ENCODE data around the gene GOLGA6L10. TPM values are rescaled to one million over a fixed set of nuclear protein-coding genes. Genes with fewer than 3 reads are reported as not detected.
"Not testable (repeated sequence)": the region's sequence is repeated elsewhere in the genome, so short reads cannot be mapped to it uniquely, and the experiment has no call there.

GOLGA6L10 gene, protein sequence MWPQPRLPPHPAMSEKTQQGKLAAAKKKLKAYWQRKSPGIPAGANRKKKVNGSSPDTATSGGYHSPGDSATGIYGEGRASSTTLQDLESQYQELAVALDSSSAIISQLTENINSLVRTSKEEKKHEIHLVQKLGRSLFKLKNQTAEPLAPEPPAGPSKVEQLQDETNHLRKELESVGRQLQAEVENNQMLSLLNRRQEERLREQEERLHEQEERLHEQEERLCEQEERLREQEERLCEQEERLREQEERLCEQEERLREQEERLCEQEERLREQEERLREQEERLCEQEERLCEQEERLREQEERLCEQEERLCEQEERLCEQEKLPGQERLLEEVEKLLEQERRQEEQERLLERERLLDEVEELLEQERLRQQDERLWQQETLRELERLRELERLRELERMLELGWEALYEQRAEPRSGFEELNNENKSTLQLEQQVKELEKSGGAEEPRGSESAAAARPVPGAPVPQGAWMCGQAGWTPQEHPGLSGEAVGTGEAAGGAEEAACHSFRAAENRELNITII
- total RNA-seq (2021; ENCODE audit: unreplicated experiment) = 1.2 TPM
- 1.2 and 1.9 TPM in 2 replicates for polyA plus RNA-seq (2012)
- percentile 44 among the genes with signal in this experiment for Bru-seq, nascent RNA
- BruChase-seq, experiment 1, labeled RNA remaining after a 6-hour chase = percentile 55 among the genes with signal in this experiment
- percentile 51 among the genes with signal in this experiment for BruChase-seq, experiment 2, labeled RNA remaining after a 2-hour chase
- long read RNA-seq = 0 reads

DNA sequence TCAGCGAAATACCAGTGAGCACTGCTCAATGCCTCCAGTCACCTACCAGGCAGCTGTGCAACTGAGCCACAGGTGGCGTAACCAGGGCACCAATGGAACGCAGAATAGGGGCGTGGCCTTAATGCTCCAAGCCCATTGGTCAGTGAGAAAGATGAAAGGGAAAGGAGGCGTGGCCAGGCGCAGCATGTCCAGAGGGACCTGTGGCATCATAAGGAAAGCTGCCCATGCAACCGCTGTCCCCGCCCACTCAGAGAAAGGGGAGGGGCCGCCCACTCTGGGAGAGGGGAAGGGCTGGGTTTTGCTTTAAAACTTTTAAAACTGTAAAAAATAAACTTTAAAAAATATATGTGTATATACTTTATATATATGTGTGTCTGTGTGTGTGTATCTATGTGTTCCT, at the start of gene GOLGA6L10:
Gene GOLGA6L10 (minus strand): TSS at position 101 of the 400 bp plus-strand sequence. CDS start 100 bp downstream, at position 1.
- BruUV-seq (replicated peaks); ATAC-seq; CTCF ChIA-PET; DNase-seq (ENCODE audit: low read depth, low spot score); H3K79me2 ChIP-seq (ENCODE audit: insufficient read depth, low read length); POLR2A ChIA-PET; H3K9ac ChIP-seq (ENCODE audit: low read length); H2AFZ ChIP-seq (ENCODE audit: low read depth, low read length, poor library complexity, severe bottlenecking); H3K4me2 ChIP-seq (ENCODE audit: low read length); RAD21 ChIA-PET (ENCODE audit: low non-redundant PET in 1 of 2, low total read pairs in 2 of 2, uncharacterized antibody in 2 of 2, unreplicated experiment in 2 of 2); H4K20me1 ChIP-seq (ENCODE audit: insufficient read depth); H3K4me3 ChIP-seq (replicated peaks in 1 of 2; ENCODE audit: low read depth in 1 of 2, low read length in 2 of 2); H3K36me3 ChIP-seq (ENCODE audit: control insufficient read depth in 1 of 2, insufficient read depth in 2 of 2, low read length in 2 of 2); H3K9me2 ChIP-seq (ENCODE audit: insufficient read depth); H3K4me1 ChIP-seq (ENCODE audit: control insufficient read depth in 1 of 2, insufficient read depth in 2 of 2, low read length in 2 of 2); H3K9me3 ChIP-seq (ENCODE audit: control insufficient read depth in 1 of 2, insufficient read depth in 1 of 2, low read depth in 1 of 2, low read length in 2 of 2); intact Hi-C loops (cut with micrococcal nuclease); H3K27me3 ChIP-seq (ENCODE audit: insufficient read depth, low read length); H3K27ac ChIP-seq (ENCODE audit: low read depth, low read length): not testable (repeated sequence)

DNA sequence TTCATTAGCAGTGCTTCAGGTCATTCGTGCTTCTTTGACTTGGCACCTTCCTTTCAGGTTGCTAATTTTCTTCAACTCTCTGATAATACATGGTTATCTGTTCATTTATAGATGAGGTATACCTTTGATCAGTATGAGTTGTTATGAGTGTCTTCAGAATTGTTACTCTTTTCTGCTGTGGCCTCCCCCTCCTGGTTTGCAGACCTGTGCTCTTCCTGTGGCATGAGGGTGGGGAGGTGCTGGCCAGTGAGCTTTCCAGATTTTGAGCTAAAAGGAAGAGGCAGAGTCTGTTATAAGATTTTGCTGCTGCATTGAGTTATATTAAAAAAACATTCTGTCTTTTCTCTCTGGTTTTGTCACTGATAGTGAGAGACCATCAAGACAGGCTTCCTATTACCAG, 49.5 kb upstream of the GOLGA6L10 start:
- no peak for ATAC-seq
- no peak overlapping the region for H2AFZ ChIP-seq (ENCODE audit: low read depth, low read length, poor library complexity, severe bottlenecking)
- H3K27me3 ChIP-seq (ENCODE audit: insufficient read depth, low read length) = no peaks in the 10 kb centered on the region
- H3K27ac ChIP-seq (ENCODE audit: low read depth, low read length) = no peak overlapping the region
- H3K9ac ChIP-seq (ENCODE audit: low read length) = no peak overlapping the region
- H3K36me3 ChIP-seq (ENCODE audit: control insufficient read depth in 1 of 2, insufficient read depth in 2 of 2, low read length in 2 of 2) = no peaks in the 10 kb centered on the region
- no peak overlapping the region for H3K4me3 ChIP-seq (replicated peaks in 1 of 2; ENCODE audit: low read depth in 1 of 2, low read length in 2 of 2)
- H3K4me1 ChIP-seq (ENCODE audit: control insufficient read depth in 1 of 2, insufficient read depth in 2 of 2, low read length in 2 of 2) = no peaks in the 10 kb centered on the region
- H3K4me2 ChIP-seq (ENCODE audit: low read length) = no peak overlapping the region
- RAD21 ChIA-PET (ENCODE audit: low non-redundant PET in 1 of 2, low total read pairs in 2 of 2, uncharacterized antibody in 2 of 2, unreplicated experiment in 2 of 2) = no interaction called here
- no peaks in the 10 kb centered on the region; a peak in 1 of 4 replicates for H3K9me3 ChIP-seq (ENCODE audit: control insufficient read depth in 1 of 2, insufficient read depth in 1 of 2, low read depth in 1 of 2, low read length in 2 of 2)
- intact Hi-C loops (cut with micrococcal nuclease) = no loop called here
- peaks cover 11% of the 10 kb centered on the region; the same call in 1 of the 2 replicates for H3K79me2 ChIP-seq (ENCODE audit: insufficient read depth, low read length)
- no peak for DNase-seq (ENCODE audit: low read depth, low spot score)
- no peaks in the 10 kb centered on the region for H4K20me1 ChIP-seq (ENCODE audit: insufficient read depth)
- CTCF ChIA-PET = no interaction called here
- POLR2A ChIA-PET = no interaction called here
- H3K9me2 ChIP-seq (ENCODE audit: insufficient read depth) = no peaks in the 10 kb centered on the region
- no TSS peak for BruUV-seq (replicated peaks)
- TF ChIP-seq CEBPB (IDR thresholded peaks at IDR 0.05; ENCODE audit: low read depth) (no peak), SP1 (IDR thresholded peaks at IDR 0.05; ENCODE audit: low read depth) (no peak), YY1 (IDR thresholded peaks at IDR 0.05; ENCODE audit: extremely low read depth, insufficient replicate concordance, low read depth, low read length) (no peak), ZNF274 (IDR thresholded peaks at IDR 0.05; ENCODE audit: low read depth, low read length) (no peak), EZH2phosphoT487 (IDR thresholded peaks at IDR 0.05; ENCODE audit: borderline replicate concordance) (no peak), ELF1 (IDR thresholded peaks at IDR 0.05; ENCODE audit: borderline replicate concordance, low read depth) (no peak), POLR2AphosphoS5 (IDR thresholded peaks at IDR 0.05; ENCODE audit: low read depth, low read length) (no peak), RAD21 (IDR thresholded peaks at IDR 0.05; ENCODE audit: low read depth) (no peak), POLR2A (IDR thresholded peaks at IDR 0.05; ENCODE audit: borderline replicate concordance, extremely low read depth, insufficient read depth, insufficient read length) (no peak)
- TF ChIP-seq, protein P1, sequence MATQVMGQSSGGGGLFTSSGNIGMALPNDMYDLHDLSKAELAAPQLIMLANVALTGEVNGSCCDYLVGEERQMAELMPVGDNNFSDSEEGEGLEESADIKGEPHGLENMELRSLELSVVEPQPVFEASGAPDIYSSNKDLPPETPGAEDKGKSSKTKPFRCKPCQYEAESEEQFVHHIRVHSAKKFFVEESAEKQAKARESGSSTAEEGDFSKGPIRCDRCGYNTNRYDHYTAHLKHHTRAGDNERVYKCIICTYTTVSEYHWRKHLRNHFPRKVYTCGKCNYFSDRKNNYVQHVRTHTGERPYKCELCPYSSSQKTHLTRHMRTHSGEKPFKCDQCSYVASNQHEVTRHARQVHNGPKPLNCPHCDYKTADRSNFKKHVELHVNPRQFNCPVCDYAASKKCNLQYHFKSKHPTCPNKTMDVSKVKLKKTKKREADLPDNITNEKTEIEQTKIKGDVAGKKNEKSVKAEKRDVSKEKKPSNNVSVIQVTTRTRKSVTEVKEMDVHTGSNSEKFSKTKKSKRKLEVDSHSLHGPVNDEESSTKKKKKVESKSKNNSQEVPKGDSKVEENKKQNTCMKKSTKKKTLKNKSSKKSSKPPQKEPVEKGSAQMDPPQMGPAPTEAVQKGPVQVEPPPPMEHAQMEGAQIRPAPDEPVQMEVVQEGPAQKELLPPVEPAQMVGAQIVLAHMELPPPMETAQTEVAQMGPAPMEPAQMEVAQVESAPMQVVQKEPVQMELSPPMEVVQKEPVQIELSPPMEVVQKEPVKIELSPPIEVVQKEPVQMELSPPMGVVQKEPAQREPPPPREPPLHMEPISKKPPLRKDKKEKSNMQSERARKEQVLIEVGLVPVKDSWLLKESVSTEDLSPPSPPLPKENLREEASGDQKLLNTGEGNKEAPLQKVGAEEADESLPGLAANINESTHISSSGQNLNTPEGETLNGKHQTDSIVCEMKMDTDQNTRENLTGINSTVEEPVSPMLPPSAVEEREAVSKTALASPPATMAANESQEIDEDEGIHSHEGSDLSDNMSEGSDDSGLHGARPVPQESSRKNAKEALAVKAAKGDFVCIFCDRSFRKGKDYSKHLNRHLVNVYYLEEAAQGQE (IDR thresholded peaks at IDR 0.05; ENCODE audit: low read depth) = no peak
- TF ChIP-seq, protein P2, sequence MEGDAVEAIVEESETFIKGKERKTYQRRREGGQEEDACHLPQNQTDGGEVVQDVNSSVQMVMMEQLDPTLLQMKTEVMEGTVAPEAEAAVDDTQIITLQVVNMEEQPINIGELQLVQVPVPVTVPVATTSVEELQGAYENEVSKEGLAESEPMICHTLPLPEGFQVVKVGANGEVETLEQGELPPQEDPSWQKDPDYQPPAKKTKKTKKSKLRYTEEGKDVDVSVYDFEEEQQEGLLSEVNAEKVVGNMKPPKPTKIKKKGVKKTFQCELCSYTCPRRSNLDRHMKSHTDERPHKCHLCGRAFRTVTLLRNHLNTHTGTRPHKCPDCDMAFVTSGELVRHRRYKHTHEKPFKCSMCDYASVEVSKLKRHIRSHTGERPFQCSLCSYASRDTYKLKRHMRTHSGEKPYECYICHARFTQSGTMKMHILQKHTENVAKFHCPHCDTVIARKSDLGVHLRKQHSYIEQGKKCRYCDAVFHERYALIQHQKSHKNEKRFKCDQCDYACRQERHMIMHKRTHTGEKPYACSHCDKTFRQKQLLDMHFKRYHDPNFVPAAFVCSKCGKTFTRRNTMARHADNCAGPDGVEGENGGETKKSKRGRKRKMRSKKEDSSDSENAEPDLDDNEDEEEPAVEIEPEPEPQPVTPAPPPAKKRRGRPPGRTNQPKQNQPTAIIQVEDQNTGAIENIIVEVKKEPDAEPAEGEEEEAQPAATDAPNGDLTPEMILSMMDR (IDR thresholded peaks at IDR 0.05 in 2 of 3, conservative IDR thresholded peaks at IDR 0.05 in 1 of 3; ENCODE audit: borderline replicate concordance in 1 of 3, insufficient read depth in 1 of 3, low read depth in 2 of 3, low read length in 2 of 3) = no peak

Measured in HCT116 (cell line).